Esophagus muscularis mucosa (tissue), 4 donors: ENCODE results near the gene FAM107B. TPM values are rescaled to one million over a fixed set of nuclear protein-coding genes. Genes with fewer than 3 reads are reported as not detected.
"Not testable (repeated sequence)": the region's sequence is repeated elsewhere in the genome, so short reads cannot be mapped to it uniquely, and the experiment has no call there.

Experiments
- DNase-seq: peaks from one replicate; pipeline ENCODE4 v3.0.0-alpha.2; 2017; ENCODE audit errors: extremely low spot score
- H3K27ac ChIP-seq, 4 donors: fragments of 200-600 bp; sonication (generic); replicated peaks in 1 of 4; 1 replicate in 3 of 4; 2 replicates in 1 of 4; pipeline ENCODE4 v1.5.1; 2016 to 2019; ENCODE audit warnings: mild to moderate bottlenecking in 1 of 4
- H3K27me3 ChIP-seq, 4 donors: fragments of 200-600 bp; sonication (generic); one replicate each; pipeline versions ENCODE4 v1.5.1 to v1.6.0; 2016 to 2019
- H3K36me3 ChIP-seq, 4 donors: fragments of 200-600 bp; sonication (generic); one replicate each; pipeline ENCODE4 v1.5.1; 2016 to 2019
- H3K4me1 ChIP-seq, 4 donors: fragments of 200-600 bp; sonication (generic); one replicate each; pipeline ENCODE4 v1.5.1; 2016 to 2019
- H3K4me3 ChIP-seq, 4 donors: fragments of 200-600 bp; sonication (generic); 1 replicate in 2 of 4; 2 replicates in 2 of 4; pipeline ENCODE4 v1.5.1; 2016 to 2019; ENCODE audit warnings: mild to moderate bottlenecking in 4 of 4, moderate library complexity in 1 of 4
- H3K9me3 ChIP-seq, 4 donors: fragments of 200-600 bp; sonication (generic); 1 replicate in 3 of 4; 2 replicates in 1 of 4; pipeline ENCODE4 v1.5.1; 2016 to 2019
- CTCF ChIP-seq, 3 experiments: fragments of 200-600 bp in 2 of 3; fragments of 450-650 bp in 1 of 3; sonication (generic) in 2 of 3; IDR thresholded peaks; one replicate each; pipeline ENCODE4 v1.5.1; 2017 to 2019; ENCODE audit warnings: antibody characterized with exemption in 3 of 3, mild to moderate bottlenecking in 2 of 3, moderate library complexity in 1 of 3
- EP300 ChIP-seq: sonication (generic); formaldehyde crosslinking; IDR thresholded peaks from one replicate; pipeline ENCODE4 v1.6.1; 2017; ENCODE audit warnings: antibody characterized with exemption
- POLR2A ChIP-seq: fragments of 450-650 bp; IDR thresholded peaks from one replicate; pipeline ENCODE4 v1.6.1; 2017; ENCODE audit warnings: antibody characterized with exemption, moderate library complexity, mild to moderate bottlenecking, low read depth
- POLR2AphosphoS5 ChIP-seq, 2 donors: sonication (generic); formaldehyde crosslinking; IDR thresholded peaks; one replicate each; pipeline ENCODE4 v1.6.1; 2017; ENCODE audit warnings: antibody characterized with exemption in 2 of 2
- WGBS: methylation state at CpG from one replicate; pipeline ENCODE4 v1.1.5; 2018; 5-methylcytosine and 5-hydroxymethylcytosine counted together
- intact Hi-C: fragments of 100-400 bp; cut with DNase I; formaldehyde crosslinking; loops from one replicate; pipeline ENCODE4 v1.15.1; 2023
- total RNA-seq, 4 donors: library from RNA; depleted of rRNA; stranded (reverse); fragments of >200 nt; gene quantifications; one replicate each; pipeline versions ENCODE4 v1.1.0 to v1.2.1, GENCODE V29; 2016

Gene FAM107B
- total RNA-seq, 4 donors from 2014 or later, result 7.5 to 14.1 (median 9.4) TPM

- Histone ChIP-seq H3K27me3 (no peaks in the 10 kb centered on the region), H3K27ac (no peak overlapping the region), H3K4me3 (no peak overlapping the region), H3K9me3 (peaks cover 0 to 4% (median 0%) of the 10 kb centered on the region in 4 donors), H3K4me1 (no peaks in the 10 kb centered on the region), H3K36me3 (no peaks in the 10 kb centered on the region)
- intact Hi-C loops, result no loop called here
- TF ChIP-seq POLR2AphosphoS5 (IDR thresholded peaks at IDR 0.05), result no peak
- no peak for TF ChIP-seq CTCF (IDR thresholded peaks at IDR 0.05)
- no peak for TF ChIP-seq POLR2A
- TF ChIP-seq EP300, result no peak
- no peak for DNase-seq
- WGBS, result 66% methylated on average over 4 of the region's 5 CpGs
These were observed 51.5 kb downstream of the FAM107B start for GRCh38 chr10:14723052-14723689.

GRCh38 chr10:14717552-14717951 is 57.1 kb downstream of the FAM107B start:
- no peak overlapping the region for H3K27ac ChIP-seq
- WGBS, result 87% methylated on average over 5 of the region's 5 CpGs
- no peaks in the 10 kb centered on the region for H3K4me1 ChIP-seq
- H3K27me3 ChIP-seq, result no peaks in the 10 kb centered on the region
- no peak for DNase-seq
- intact Hi-C loops, result no loop called here
- no peaks in the 10 kb centered on the region for H3K9me3 ChIP-seq
- no peaks in the 10 kb centered on the region for H3K36me3 ChIP-seq
- TF ChIP-seq POLR2A, result no peak
- TF ChIP-seq CTCF (IDR thresholded peaks at IDR 0.05), result no peak
- TF ChIP-seq POLR2AphosphoS5 (IDR thresholded peaks at IDR 0.05), result no peak
- TF ChIP-seq EP300, result no peak
- H3K4me3 ChIP-seq, result no peak overlapping the region

- Histone ChIP-seq H3K9me3 (no peaks in the 10 kb centered on the region), H3K4me3 (no peak overlapping the region), H3K27me3 (no peaks in the 10 kb centered on the region), H3K4me1 (no peaks in the 10 kb centered on the region), H3K27ac (no peak overlapping the region), H3K36me3 (no peaks in the 10 kb centered on the region)
- 87% methylated on average over 5 of the region's 5 CpGs for WGBS
- TF ChIP-seq CTCF (IDR thresholded peaks at IDR 0.05) (no peak), POLR2A (no peak), EP300 (no peak), POLR2AphosphoS5 (IDR thresholded peaks at IDR 0.05) (no peak)
- intact Hi-C loops, result no loop called here
- DNase-seq, result no peak
These were observed 61.7 kb downstream of the FAM107B start for GRCh38 chr10:14712991-14713424.

- H3K9me3 ChIP-seq, H3K27me3 ChIP-seq, H3K4me1 ChIP-seq, intact Hi-C loops, H3K36me3 ChIP-seq, H3K27ac ChIP-seq, DNase-seq, H3K4me3 ChIP-seq: not testable (repeated sequence)
- WGBS, result 82% methylated on average over 3 of the region's 3 CpGs
These were observed 65.4 kb downstream of the FAM107B start for GRCh38 chr10:14709344-14709743.

GRCh38 chr10:14707481-14707880 is 67.2 kb downstream of the FAM107B start:
- intact Hi-C loops, result no loop called here

More at GRCh38 chr10:14707481-14707880, 67.2 kb downstream of the FAM107B start:
- H3K4me1 ChIP-seq, result no peaks in the 10 kb centered on the region
- whole genome bisulfite sequencing, result 80% methylated on average over 4 of the region's 4 CpGs
- no peaks in the 10 kb centered on the region for H3K36me3 ChIP-seq
- no peak for DNase-seq
- H3K4me3 ChIP-seq, result no peak overlapping the region
- TF ChIP-seq POLR2A (no peak), POLR2AphosphoS5 (IDR thresholded peaks at IDR 0.05) (no peak), EP300 (no peak), CTCF (IDR thresholded peaks at IDR 0.05) (no peak)
- no peaks in the 10 kb centered on the region for H3K27me3 ChIP-seq
- no peak overlapping the region for H3K27ac ChIP-seq
- no peaks in the 10 kb centered on the region for H3K9me3 ChIP-seq
